Measurements from ENCODE around the gene NSUN2. TPM values are rescaled to one million over a fixed set of nuclear protein-coding genes. Genes with fewer than 3 reads are reported as not detected.

The NSUN2 gene
- total RNA-seq, 4 donors from 2014 or later: 25.7 to 42.8 (median 39.1) TPM

DNA sequence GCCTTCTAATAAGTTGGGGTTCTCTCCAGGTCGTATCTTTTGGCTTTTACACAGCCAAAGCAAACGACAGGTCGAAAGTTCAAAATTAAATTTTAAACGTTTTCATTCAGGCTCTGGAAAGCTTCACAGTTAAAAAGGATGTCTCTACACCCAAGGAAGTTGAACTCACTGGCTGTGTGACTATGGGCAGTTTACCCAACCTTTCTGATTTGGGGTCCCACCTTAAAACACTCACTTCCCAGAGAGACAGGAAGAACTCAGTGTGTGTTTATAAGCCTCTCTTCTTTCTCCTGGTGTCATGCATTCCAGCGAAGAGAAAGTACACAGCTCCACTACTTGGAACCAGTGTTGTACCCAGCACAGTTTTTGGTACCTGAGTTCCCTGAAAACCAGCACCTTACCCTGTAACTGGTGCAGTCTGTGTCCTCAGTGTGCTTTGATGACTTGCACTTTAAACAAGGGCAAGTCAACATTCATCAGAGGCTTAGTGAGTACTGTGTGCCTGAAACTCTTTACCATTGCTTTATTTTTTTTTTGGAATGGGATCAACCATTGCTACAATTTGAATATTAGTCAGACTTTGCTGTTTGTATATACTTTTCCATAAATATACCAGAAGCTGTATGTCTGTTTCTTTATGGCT, 2.1 kb upstream of the NSUN2 start:
- intact Hi-C loops (cut with DNase I): loop anchor here (5.0 to 10.0 kb wide), 2 partner anchors 258 to 760 kb away; partner anchors contain the start of genes ADCY2 and MED10
- 74% methylated on average over 5 of the region's 5 CpGs for WGBS
- DNase-seq (ENCODE audit: extremely low spot score): no peak
- TF ChIP-seq POLR2AphosphoS5 (IDR thresholded peaks at IDR 0.05): no peak
- Histone ChIP-seq H3K36me3 (peaks cover 0 to 17% (median 15%) of the 10 kb centered on the region in 4 donors), H3K9me3 (no peaks in the 10 kb centered on the region), H3K27me3 (no peaks in the 10 kb centered on the region), H3K27ac (replicated peaks in 1 of 4) (no peak overlapping the region), H3K4me3 (no peak overlapping the region), H3K4me1 (peaks cover 27 to 52% (median 44%) of the 10 kb centered on the region in 4 donors)

DNA sequence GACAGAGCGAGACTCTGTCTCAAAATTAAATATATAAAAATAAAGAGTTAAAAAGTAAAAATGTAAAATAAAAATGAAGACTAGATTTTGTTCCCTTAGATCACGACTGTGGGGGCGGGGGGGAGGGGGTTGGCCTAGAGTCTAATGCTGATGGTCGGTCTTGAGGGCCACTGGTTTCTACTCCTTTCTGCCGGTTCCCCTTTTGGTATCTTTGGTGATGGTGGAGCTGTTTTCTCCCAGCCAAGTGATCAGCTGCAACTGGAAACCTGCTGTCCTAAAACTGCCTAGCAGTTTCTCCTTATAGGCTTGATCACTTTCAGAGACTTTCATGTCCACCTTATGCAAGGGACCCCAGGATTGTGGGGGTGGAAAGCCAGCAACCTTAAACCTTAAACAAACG, 1.5 kb upstream of the NSUN2 start:
- H3K4me1 ChIP-seq: peaks cover 27 to 57% (median 44%) of the 10 kb centered on the region in 4 donors
- H3K9me3 ChIP-seq: no peaks in the 10 kb centered on the region
- no peak for DNase-seq (ENCODE audit: extremely low spot score)
- peak overlapping the region; percentile 83 to 97 (median 90) for H3K4me3 ChIP-seq
- intact Hi-C loops (cut with DNase I): loop anchor here (5.0 to 10.0 kb wide), 2 partner anchors 257 to 760 kb away; partner anchors contain the start of genes ADCY2 and MED10
- H3K36me3 ChIP-seq: peaks cover 0 to 23% (median 21%) of the 10 kb centered on the region in 4 donors
- H3K27ac ChIP-seq (replicated peaks in 1 of 4): no peak overlapping the region
- TF ChIP-seq POLR2AphosphoS5 (IDR thresholded peaks at IDR 0.05): no peak
- TF ChIP-seq EP300 (IDR thresholded peaks at IDR 0.05): no peak
- TF ChIP-seq, protein P1, sequence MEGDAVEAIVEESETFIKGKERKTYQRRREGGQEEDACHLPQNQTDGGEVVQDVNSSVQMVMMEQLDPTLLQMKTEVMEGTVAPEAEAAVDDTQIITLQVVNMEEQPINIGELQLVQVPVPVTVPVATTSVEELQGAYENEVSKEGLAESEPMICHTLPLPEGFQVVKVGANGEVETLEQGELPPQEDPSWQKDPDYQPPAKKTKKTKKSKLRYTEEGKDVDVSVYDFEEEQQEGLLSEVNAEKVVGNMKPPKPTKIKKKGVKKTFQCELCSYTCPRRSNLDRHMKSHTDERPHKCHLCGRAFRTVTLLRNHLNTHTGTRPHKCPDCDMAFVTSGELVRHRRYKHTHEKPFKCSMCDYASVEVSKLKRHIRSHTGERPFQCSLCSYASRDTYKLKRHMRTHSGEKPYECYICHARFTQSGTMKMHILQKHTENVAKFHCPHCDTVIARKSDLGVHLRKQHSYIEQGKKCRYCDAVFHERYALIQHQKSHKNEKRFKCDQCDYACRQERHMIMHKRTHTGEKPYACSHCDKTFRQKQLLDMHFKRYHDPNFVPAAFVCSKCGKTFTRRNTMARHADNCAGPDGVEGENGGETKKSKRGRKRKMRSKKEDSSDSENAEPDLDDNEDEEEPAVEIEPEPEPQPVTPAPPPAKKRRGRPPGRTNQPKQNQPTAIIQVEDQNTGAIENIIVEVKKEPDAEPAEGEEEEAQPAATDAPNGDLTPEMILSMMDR (IDR thresholded peaks at IDR 0.05): no peak
- TF ChIP-seq POLR2A (IDR thresholded peaks at IDR 0.05; ENCODE audit: low read depth): no peak
- WGBS: 18% methylated on average over 6 of the region's 6 CpGs
- H3K27me3 ChIP-seq: no peaks in the 10 kb centered on the region

DNA sequence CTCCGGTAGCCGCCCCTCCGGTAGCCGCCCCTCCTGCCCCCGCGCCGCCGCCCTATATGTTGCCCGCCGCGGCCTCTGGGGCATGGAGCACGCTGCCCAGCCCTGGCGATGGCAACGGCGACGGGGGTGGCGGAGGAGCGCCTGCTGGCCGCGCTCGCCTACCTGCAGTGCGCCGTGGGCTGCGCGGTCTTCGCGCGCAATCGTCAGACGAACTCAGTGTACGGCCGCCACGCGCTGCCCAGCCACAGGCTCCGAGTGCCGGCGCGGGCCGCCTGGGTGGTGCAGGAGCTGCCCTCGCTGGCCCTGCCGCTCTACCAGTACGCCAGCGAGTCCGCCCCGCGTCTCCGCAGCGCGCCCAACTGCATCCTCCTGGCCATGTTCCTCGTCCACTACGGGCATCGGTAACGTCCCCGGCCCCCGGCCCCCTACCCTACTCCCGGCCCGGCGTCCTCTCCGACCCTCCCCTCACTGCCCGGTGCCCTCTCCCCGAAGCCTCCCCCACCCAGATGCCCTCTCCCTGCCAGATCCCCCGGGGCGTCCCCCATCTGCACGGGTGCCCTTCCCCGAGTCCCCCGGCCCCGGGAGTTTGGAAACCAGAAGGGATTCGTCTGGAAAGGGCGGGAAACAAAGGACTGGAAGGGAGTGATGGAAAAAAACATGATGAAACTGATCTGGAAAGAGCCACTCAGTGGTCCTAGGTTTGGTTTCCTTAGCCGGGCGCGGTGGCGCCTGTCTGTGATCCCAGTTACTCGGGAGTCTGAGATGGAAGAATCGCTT, 813 bp upstream of the NSUN2 start:
- peak overlapping the region; percentile 87 to 96 (median 92) for H3K27ac ChIP-seq (replicated peaks in 1 of 4)

DNA sequence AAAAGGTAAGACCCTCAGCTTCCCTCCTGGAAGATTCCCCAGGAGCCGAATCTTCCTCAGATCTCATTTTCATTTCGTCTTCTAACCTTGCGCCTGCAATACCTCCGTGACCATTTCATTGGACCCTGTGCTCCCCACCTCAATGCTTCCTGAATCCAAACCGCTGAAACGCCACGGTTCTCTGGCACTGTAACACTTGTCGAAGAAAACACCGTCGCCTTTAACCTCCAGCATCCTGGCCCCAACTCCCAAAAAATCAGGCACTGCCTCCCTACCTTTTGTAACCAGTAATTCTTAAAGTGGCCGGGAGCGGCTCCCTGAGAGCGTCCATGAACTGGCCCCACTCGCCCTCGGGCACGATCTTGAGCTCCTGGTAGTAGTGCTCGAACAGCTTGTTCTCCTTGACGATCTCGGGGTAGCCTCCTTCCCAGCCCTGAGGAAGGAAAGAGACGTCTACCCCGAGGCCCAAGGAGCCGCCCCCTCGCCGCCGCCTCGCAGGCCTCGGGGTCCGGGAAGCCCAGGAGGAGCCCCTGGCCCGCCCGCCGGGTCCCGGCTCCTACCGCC, 438 bp downstream of the NSUN2 start:
- H3K27me3 ChIP-seq: no peaks in the 10 kb centered on the region
- H3K4me1 ChIP-seq: peaks cover 27 to 57% (median 44%) of the 10 kb centered on the region in 4 donors
- DNase-seq (ENCODE audit: extremely low spot score): no peak
- peak overlapping the region; percentile 87 to 96 (median 92) for H3K27ac ChIP-seq (replicated peaks in 1 of 4)
- H3K36me3 ChIP-seq: peaks cover 0 to 41% (median 34%) of the 10 kb centered on the region in 4 donors
- peak overlapping the region; percentile 83 to 97 (median 90) for H3K4me3 ChIP-seq
- TF ChIP-seq POLR2AphosphoS5 (IDR thresholded peaks at IDR 0.05) (no peak), POLR2A (IDR thresholded peaks at IDR 0.05; ENCODE audit: low read depth) (no peak), EP300 (IDR thresholded peaks at IDR 0.05) (no peak)
- TF ChIP-seq, protein P1 (IDR thresholded peaks at IDR 0.05): no peak
- H3K9me3 ChIP-seq: no peaks in the 10 kb centered on the region
- 1% methylated on average over 18 of the region's 33 CpGs for WGBS
- intact Hi-C loops (cut with DNase I): loop anchor here (2.0 to 10.0 kb wide), 4 partner anchors 80 to 762 kb away; partner anchors contain the start of genes ADCY2, MED10 and TENT4A

More for the DNA sequence above, 813 bp upstream of the NSUN2 start:
- no peak for TF ChIP-seq EP300 (IDR thresholded peaks at IDR 0.05)
- TF ChIP-seq, protein P1 (IDR thresholded peaks at IDR 0.05): peak in 2 of 3 experiments; percentile 8
- H3K4me1 ChIP-seq: peaks cover 27 to 57% (median 44%) of the 10 kb centered on the region in 4 donors
- no peaks in the 10 kb centered on the region for H3K9me3 ChIP-seq
- DNase-seq (ENCODE audit: extremely low spot score): no peak
- 2% methylated on average over 20 of the region's 75 CpGs for WGBS
- H3K36me3 ChIP-seq: peaks cover 0 to 30% (median 28%) of the 10 kb centered on the region in 4 donors
- peak overlapping the region; percentile 83 to 97 (median 90) for H3K4me3 ChIP-seq
- intact Hi-C loops (cut with DNase I): loop anchor here (2.0 to 10.0 kb wide), 4 partner anchors 79 to 761 kb away; partner anchors contain the start of genes ADCY2, MED10 and TENT4A
- no peaks in the 10 kb centered on the region for H3K27me3 ChIP-seq

All from esophagus muscularis mucosa (tissue), 4 donors.